Effector CD8-positive, alpha-beta T cell (primary cell): Measurements from ENCODE around the gene HOMER1.
"Not testable (repeated sequence)": the region's sequence is repeated elsewhere in the genome, so short reads cannot be mapped to it uniquely, and the experiment has no call there.

Experiments used
- DNase-seq: peaks from one replicate; lab custom pipeline; 2025; lab: John Stamatoyannopoulos, UW

Gene HOMER1

GRCh38 chr5:79517601-79518000 lies 3.7 kb upstream of the HOMER1 start:
- DNase-seq = no peak

- DNase-seq = no peak
These were observed 3.1 kb upstream of the HOMER1 start for GRCh38 chr5:79516986-79517385.

GRCh38 chr5:79516331-79516730 lies 2.4 kb upstream of the HOMER1 start:
- DNase-seq = not testable (repeated sequence)

GRCh38 chr5:79514391-79515105 lies 614 bp upstream of the HOMER1 start:
- DNase-seq = peak; percentile 90

GRCh38 chr5:79513308-79513703 lies 628 bp downstream of the HOMER1 start:
- DNase-seq = peak; percentile 25

GRCh38 chr5:79512471-79513307 lies 1.2 kb downstream of the HOMER1 start:
- no peak for DNase-seq

GRCh38 chr5:79512049-79512448 lies 1.9 kb downstream of the HOMER1 start:
- no peak for DNase-seq

GRCh38 chr5:79510638-79511037 lies 3.3 kb downstream of the HOMER1 start:
- DNase-seq = no peak

GRCh38 chr5:79509244-79509885 lies 4.6 kb downstream of the HOMER1 start:
- DNase-seq = no peak

GRCh38 chr5:79508794-79509193 lies 5.1 kb downstream of the HOMER1 start:
- no peak for DNase-seq

- no peak for DNase-seq
These were observed 5.6 kb downstream of the HOMER1 start for GRCh38 chr5:79508354-79508753.

GRCh38 chr5:79507251-79508205 lies 6.4 kb downstream of the HOMER1 start:
- DNase-seq = no peak

GRCh38 chr5:79505138-79505537 lies 8.8 kb downstream of the HOMER1 start:
- DNase-seq = no peak

GRCh38 chr5:79503794-79504495 lies 10.0 kb downstream of the HOMER1 start:
- no peak for DNase-seq

GRCh38 chr5:79499640-79500273 lies 14.2 kb downstream of the HOMER1 start:
- no peak for DNase-seq

- DNase-seq = no peak
These were observed 18.6 kb downstream of the HOMER1 start for GRCh38 chr5:79495311-79495710.

- DNase-seq = no peak
These were observed 20.2 kb downstream of the HOMER1 start for GRCh38 chr5:79493596-79494345.

GRCh38 chr5:79491690-79492317 lies 22.1 kb downstream of the HOMER1 start:
- no peak for DNase-seq

GRCh38 chr5:79490323-79490936 lies 23.5 kb downstream of the HOMER1 start:
- no peak for DNase-seq
